Ovary (tissue), 9 donors: ENCODE measurements around the gene RERE. TPM values are rescaled to one million over a fixed set of nuclear protein-coding genes. Genes with fewer than 3 reads are reported as not detected.

Source experiments
- DNase-seq, 5 donors: peaks; one replicate each; pipeline ENCODE4 v3.0.0-alpha.2; 2019 to 2020
- H3K27ac ChIP-seq, 2 donors: fragments of 200-600 bp; one replicate each; pipeline versions ENCODE4 v1.5.1 to v1.8.0; 2019 to 2022
- H3K27me3 ChIP-seq: fragments of 200-600 bp; one replicate; pipeline ENCODE4 v1.8.0; 2022
- H3K36me3 ChIP-seq: fragments of 200-600 bp; sonication (generic); one replicate; pipeline ENCODE4 v1.5.1; 2019
- H3K4me1 ChIP-seq: one replicate; pipeline ENCODE4 v1.8.1; 2013; ENCODE audit warnings: mild to moderate bottlenecking, moderate library complexity; ENCODE audit not compliant: insufficient read depth
- H3K4me3 ChIP-seq: fragments of 200-600 bp; sonication (generic); one replicate; pipeline ENCODE4 v1.5.1; 2017
- H3K9me3 ChIP-seq, 2 donors: fragments of 200-600 bp in 1 of 2; sonication (generic) in 1 of 2; one replicate each; pipeline versions ENCODE4 v1.5.1 to v1.8.1; 2013 to 2019; ENCODE audit warnings: mild to moderate bottlenecking in 1 of 2, moderate library complexity in 1 of 2
- EP300 ChIP-seq: sonication (generic); formaldehyde crosslinking; IDR thresholded peaks from one replicate; pipeline ENCODE4 v1.6.1; 2017; ENCODE audit warnings: antibody characterized with exemption
- POLR2A ChIP-seq: fragments of 450-650 bp; IDR thresholded peaks from one replicate; pipeline ENCODE4 v1.6.1; 2017; ENCODE audit warnings: antibody characterized with exemption, mild to moderate bottlenecking, moderate library complexity
- WGBS, 3 donors: extraction: QIAGEN DNeasy Blood & Tissue Kit in 1 of 3; methylation state at CpG; one replicate each; pipeline versions ENCODE4 v1.1.5 to v1.1.7; 2013 to 2017; 5-methylcytosine and 5-hydroxymethylcytosine counted together
- intact Hi-C, 4 donors: fragments of 100-400 bp; cut with DNase I; formaldehyde crosslinking; loops; one replicate each; pipeline versions ENCODE4 v1.11.0 to v1.15.1; 2022 to 2023
- polyA plus RNA-seq, 2 donors: library from polyadenylated mRNA; stranded (reverse); fragments of 200-250 nt in 1 of 2; fragments of 350-450 nt in 1 of 2; fragmentation: Illumina TruSeq in 1 of 2; extraction: RNeasy Lipid Tissue Mini Kit (QIAGEN cat#74804) in 1 of 2; gene quantifications; one replicate each; pipeline ENCODE4 v1.2.3, GENCODE V29; 2013 to 2014
- total RNA-seq, 7 donors: library from RNA; depleted of rRNA in 2 of 7; stranded (reverse); fragments of >200 nt in 2 of 7; fragmentation: NEBNext Ultra II Directional in 3 of 7; extraction: Animal tissue kit (Norgen Biotek cat#: 25700) in 3 of 7; gene quantifications; one replicate each; pipeline versions ENCODE4 v1.1.0 to v1.2.4, GENCODE V29; 2016 to 2023
- TF ChIP-seq, protein P1 (sequence below), 3 donors: fragments of 450-650 bp in 2 of 3; fragments of 200-600 bp in 1 of 3; IDR thresholded peaks; one replicate each; pipeline versions ENCODE4 v1.5.1 to v1.8.0; 2016 to 2022; ENCODE audit warnings: antibody characterized with exemption in 3 of 3, mild to moderate bottlenecking in 1 of 3
- donor health status: DM: no; HTN: no; CAD: no; lungs with moderate emphysema.
- donor health status: DM: no; HTN: no; CAD: no.
- donor health status: Bipolar disorder and iron deficiency.
- donor health status: DM: yes; HTN: yes; CAD: no.
- donor health status: DM: no; HTN: no; CAD: no.
- donor health status: DM: yes; HTN: yes; CAD: no.

RERE gene
- total and polyA plus RNA-seq, 9 donors = 36.7 to 119 (median 114) TPM

GRCh38 chr1:8408151-8408839, 409.1 kb downstream of the RERE start:
- intact Hi-C loops = loop anchor here in 1 of 4 donors (10.0 kb wide), 1 partner anchor 53 kb away; no protein-coding TSS in a partner anchor
- H3K27me3 ChIP-seq = no peaks in the 10 kb centered on the region
- peak overlapping the region in 1 of 2 donors; percentile 45 for H3K27ac ChIP-seq
- WGBS, 3 donors = 0 to 5% (median 4%) methylated on average over 9 of the region's 9 CpGs
- DNase-seq = peak; percentile 74 to 91 (median 86)
- H3K4me3 ChIP-seq = peak overlapping the region; percentile 19
- no peaks in the 10 kb centered on the region for H3K9me3 ChIP-seq
- no peaks in the 10 kb centered on the region for H3K36me3 ChIP-seq
- no peak for TF ChIP-seq EP300
- peaks cover 38% of the 10 kb centered on the region for H3K4me1 ChIP-seq

- TF ChIP-seq POLR2A = no peak
- TF ChIP-seq, protein P1, sequence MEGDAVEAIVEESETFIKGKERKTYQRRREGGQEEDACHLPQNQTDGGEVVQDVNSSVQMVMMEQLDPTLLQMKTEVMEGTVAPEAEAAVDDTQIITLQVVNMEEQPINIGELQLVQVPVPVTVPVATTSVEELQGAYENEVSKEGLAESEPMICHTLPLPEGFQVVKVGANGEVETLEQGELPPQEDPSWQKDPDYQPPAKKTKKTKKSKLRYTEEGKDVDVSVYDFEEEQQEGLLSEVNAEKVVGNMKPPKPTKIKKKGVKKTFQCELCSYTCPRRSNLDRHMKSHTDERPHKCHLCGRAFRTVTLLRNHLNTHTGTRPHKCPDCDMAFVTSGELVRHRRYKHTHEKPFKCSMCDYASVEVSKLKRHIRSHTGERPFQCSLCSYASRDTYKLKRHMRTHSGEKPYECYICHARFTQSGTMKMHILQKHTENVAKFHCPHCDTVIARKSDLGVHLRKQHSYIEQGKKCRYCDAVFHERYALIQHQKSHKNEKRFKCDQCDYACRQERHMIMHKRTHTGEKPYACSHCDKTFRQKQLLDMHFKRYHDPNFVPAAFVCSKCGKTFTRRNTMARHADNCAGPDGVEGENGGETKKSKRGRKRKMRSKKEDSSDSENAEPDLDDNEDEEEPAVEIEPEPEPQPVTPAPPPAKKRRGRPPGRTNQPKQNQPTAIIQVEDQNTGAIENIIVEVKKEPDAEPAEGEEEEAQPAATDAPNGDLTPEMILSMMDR (IDR thresholded peaks at IDR 0.05) = no peak
- Histone ChIP-seq H3K27ac (peak overlapping the region in 1 of 2 donors; percentile 45), H3K36me3 (no peaks in the 10 kb centered on the region), H3K27me3 (no peaks in the 10 kb centered on the region), H3K4me1 (peaks cover 36% of the 10 kb centered on the region), H3K4me3 (peak overlapping the region; percentile 5), H3K9me3 (no peaks in the 10 kb centered on the region)
- 39 to 42% (median 40%) methylated on average over 5 of the region's 5 CpGs for WGBS, 3 donors
- DNase-seq = no peak
- intact Hi-C loops = loop anchor here in 1 of 4 donors (10.0 kb wide), 1 partner anchor 53 kb away; no protein-coding TSS in a partner anchor
Measured at GRCh38 chr1:8407652-8408051, 409.8 kb downstream of the RERE start.

DNA sequence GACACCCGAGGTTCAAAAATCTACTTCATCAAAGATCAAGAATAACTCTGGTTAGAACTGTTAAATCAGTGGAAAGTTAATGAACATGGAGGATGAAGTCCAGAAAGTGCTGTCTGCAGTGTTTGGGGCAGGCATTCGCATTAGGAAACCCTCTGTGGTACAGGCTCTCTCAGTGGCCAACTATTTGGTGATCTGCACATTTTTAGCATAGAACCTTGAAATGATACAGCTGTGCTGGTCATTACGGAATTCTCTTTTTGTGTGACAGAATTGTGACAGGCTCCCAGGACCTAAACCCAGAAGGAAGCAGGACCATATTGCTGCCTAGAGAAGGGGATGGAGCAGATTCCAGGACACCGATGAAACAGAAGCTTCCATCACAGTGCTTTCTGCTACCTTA, 410.5 kb downstream of the RERE start:
- Histone ChIP-seq H3K4me1 (peaks cover 31% of the 10 kb centered on the region), H3K9me3 (no peaks in the 10 kb centered on the region), H3K27ac (no peak overlapping the region), H3K27me3 (no peaks in the 10 kb centered on the region), H3K4me3 (no peak overlapping the region), H3K36me3 (no peaks in the 10 kb centered on the region)
- TF ChIP-seq EP300 (no peak), POLR2A (no peak)
- TF ChIP-seq, protein P1 (IDR thresholded peaks at IDR 0.05) = no peak
- DNase-seq = no peak
- WGBS, 3 donors = 55 to 75% (median 72%) methylated on average over 4 of the region's 4 CpGs
- intact Hi-C loops = loop anchor here in 1 of 4 donors (10.0 kb wide), 1 partner anchor 52 kb away; no protein-coding TSS in a partner anchor

DNA sequence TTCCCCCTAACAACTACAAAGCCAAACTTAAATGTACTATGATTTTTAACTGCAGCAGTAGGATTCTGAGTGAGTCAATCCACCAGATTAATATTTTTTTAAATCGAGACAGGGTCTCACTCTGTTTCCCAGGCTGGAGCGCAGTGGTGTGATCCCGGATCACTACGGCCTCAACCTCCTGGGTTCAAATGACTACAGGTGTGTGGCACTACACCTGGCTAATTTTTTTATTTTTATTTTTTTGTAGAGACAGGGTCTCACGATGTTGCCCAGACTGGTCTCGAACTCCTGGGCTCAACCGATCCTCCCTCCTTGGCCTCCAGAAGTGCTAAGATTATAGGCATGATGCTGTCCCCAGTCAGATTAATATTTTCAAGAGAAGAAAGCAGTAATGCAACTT, 411.4 kb downstream of the RERE start:
- Histone ChIP-seq H3K27ac (no peak overlapping the region), H3K4me3 (no peak overlapping the region), H3K9me3 (no peaks in the 10 kb centered on the region), H3K27me3 (no peaks in the 10 kb centered on the region), H3K4me1 (peaks cover 27% of the 10 kb centered on the region), H3K36me3 (no peaks in the 10 kb centered on the region)
- TF ChIP-seq POLR2A (no peak), EP300 (no peak)
- intact Hi-C loops = loop anchor here in 1 of 4 donors (10.0 kb wide), 1 partner anchor 51 kb away; no protein-coding TSS in a partner anchor
- no peak for DNase-seq
- 95 to 98% (median 95%) methylated on average over 7 of the region's 7 CpGs for WGBS, 3 donors

GRCh38 chr1:8404460-8405370, 412.7 kb downstream of the RERE start:
- Histone ChIP-seq H3K4me3 (no peak overlapping the region), H3K27ac (no peak overlapping the region), H3K9me3 (no peaks in the 10 kb centered on the region), H3K4me1 (peaks cover 21% of the 10 kb centered on the region), H3K36me3 (no peaks in the 10 kb centered on the region), H3K27me3 (no peaks in the 10 kb centered on the region)
- intact Hi-C loops = loop anchor here in 1 of 4 donors (10.0 kb wide), 1 partner anchor 50 kb away; no protein-coding TSS in a partner anchor
- no peak for DNase-seq
- 88 to 90% (median 88%) methylated on average over 10 of the region's 10 CpGs for WGBS, 3 donors
- TF ChIP-seq, protein P1 (IDR thresholded peaks at IDR 0.05) = no peak
